ENCODE results near the gene ERBB4. TPM values are rescaled to one million over a fixed set of nuclear protein-coding genes. Genes with fewer than 3 reads are reported as not detected.

ERBB4 gene
- total RNA-seq, 2 experiments from 2014 or later: not detected

GRCh38 chr2:212050871-212051270 lies 487.7 kb downstream of the ERBB4 start:
- Mint-ChIP-seq H3K27ac (no peak overlapping the region), H3K4me3 (no peak overlapping the region), H3K27me3 (no peaks in the 10 kb centered on the region), H3K9me3 (peaks cover 6% of the 10 kb centered on the region), H3K36me3 (ENCODE audit: low read depth) (no peaks in the 10 kb centered on the region), H3K4me1 (ENCODE audit: low read depth) (no peaks in the 10 kb centered on the region)
- Histone ChIP-seq H3K4me3 (ENCODE audit: low read length) (no peak overlapping the region), H3K36me3 (ENCODE audit: insufficient read depth, low read length) (no peaks in the 10 kb centered on the region), H3K4me1 (ENCODE audit: insufficient read depth, low read length) (no peaks in the 10 kb centered on the region), H3K27ac (ENCODE audit: low read depth in 1 of 2, low read length in 2 of 2) (no peak overlapping the region), H3K9me3 (ENCODE audit: control insufficient read depth in 1 of 2, insufficient read depth in 1 of 2, low read length in 2 of 2) (peaks cover 0 to 9% of the 10 kb centered on the region in 2 experiments), H3K27me3 (ENCODE audit: control insufficient read depth in 1 of 2, insufficient read depth in 2 of 2, low read length in 2 of 2) (no peaks in the 10 kb centered on the region)
- TF ChIP-seq CTCF (IDR thresholded peaks at IDR 0.05): no peak
- no peak for DNase-seq
- intact Hi-C loops (cut with DNase I, micrococcal nuclease): no loop called here
- ChIA-PET CTCF (no interaction called here), POLR2A (no interaction called here)
- no peak for ATAC-seq (ENCODE audit: poor library complexity)

- no peak overlapping the region for H3K4me3 ChIP-seq (ENCODE audit: low read length)
- no peak overlapping the region for H3K4me3 Mint-ChIP-seq
- no peaks in the 10 kb centered on the region for H3K36me3 Mint-ChIP-seq (ENCODE audit: low read depth)
- no peaks in the 10 kb centered on the region for H3K4me1 Mint-ChIP-seq (ENCODE audit: low read depth)
- H3K27ac Mint-ChIP-seq: no peak overlapping the region
- ChIA-PET CTCF (no interaction called here), POLR2A (no interaction called here)
- H3K27me3 ChIP-seq (ENCODE audit: control insufficient read depth in 1 of 2, insufficient read depth in 2 of 2, low read length in 2 of 2): no peaks in the 10 kb centered on the region
- no peak for TF ChIP-seq CTCF (IDR thresholded peaks at IDR 0.05)
- H3K9me3 ChIP-seq (ENCODE audit: control insufficient read depth in 1 of 2, insufficient read depth in 1 of 2, low read length in 2 of 2): no peaks in the 10 kb centered on the region
- H3K4me1 ChIP-seq (ENCODE audit: insufficient read depth, low read length): no peaks in the 10 kb centered on the region
- DNase-seq: no peak
- H3K9me3 Mint-ChIP-seq: peaks cover 4% of the 10 kb centered on the region
- intact Hi-C loops (cut with DNase I, micrococcal nuclease): no loop called here
- no peaks in the 10 kb centered on the region for H3K27me3 Mint-ChIP-seq
- no peak overlapping the region for H3K27ac ChIP-seq (ENCODE audit: low read depth in 1 of 2, low read length in 2 of 2)
- H3K36me3 ChIP-seq (ENCODE audit: insufficient read depth, low read length): no peaks in the 10 kb centered on the region
- no peak for ATAC-seq (ENCODE audit: poor library complexity)
These were observed 496.0 kb downstream of the ERBB4 start for GRCh38 chr2:212042562-212042961.

- Mint-ChIP-seq H3K4me3 (no peak overlapping the region), H3K27me3 (no peaks in the 10 kb centered on the region), H3K27ac (no peak overlapping the region), H3K9me3 (no peaks in the 10 kb centered on the region), H3K36me3 (ENCODE audit: low read depth) (no peaks in the 10 kb centered on the region), H3K4me1 (ENCODE audit: low read depth) (no peaks in the 10 kb centered on the region)
- ChIA-PET POLR2A (no interaction called here), CTCF (no interaction called here)
- DNase-seq (no peak), ATAC-seq (ENCODE audit: poor library complexity) (no peak)
- Histone ChIP-seq H3K27ac (ENCODE audit: low read depth in 1 of 2, low read length in 2 of 2) (no peak overlapping the region), H3K36me3 (ENCODE audit: insufficient read depth, low read length) (no peaks in the 10 kb centered on the region), H3K4me3 (ENCODE audit: low read length) (no peak overlapping the region), H3K4me1 (ENCODE audit: insufficient read depth, low read length) (no peaks in the 10 kb centered on the region), H3K27me3 (ENCODE audit: control insufficient read depth in 1 of 2, insufficient read depth in 2 of 2, low read length in 2 of 2) (no peaks in the 10 kb centered on the region), H3K9me3 (ENCODE audit: control insufficient read depth in 1 of 2, insufficient read depth in 1 of 2, low read length in 2 of 2) (peaks cover 0 to 4% of the 10 kb centered on the region in 2 experiments)
- intact Hi-C loops (cut with DNase I, micrococcal nuclease): no loop called here
- TF ChIP-seq CTCF (IDR thresholded peaks at IDR 0.05): no peak
These were observed 501.5 kb downstream of the ERBB4 start for GRCh38 chr2:212037062-212037461.

All from CD4-positive, alpha-beta T cell (primary cell).